PC-9 (cell line): ENCODE data around the gene ZNF75A. TPM values are rescaled to one million over a fixed set of nuclear protein-coding genes. Genes with fewer than 3 reads are reported as not detected.

ENCODE experiments used
- BruUV-seq: library from RNA; stranded (reverse); fragments of 400-500 nt; replicated peaks from 2 replicates; lab custom pipeline; 2021; lab: Mats Ljungman, UMichigan
- CTCF ChIA-PET: fragments of 300-600 bp; sonication (Branson Sonifier 250); formaldehyde crosslinking; loops from one replicate; lab custom pipeline; 2022; ENCODE audit warnings: antibody characterized with exemption; lab: Charles Lee
- POLR2A ChIA-PET: fragments of 300-600 bp; sonication (Branson Sonifier 250); formaldehyde crosslinking; loops from one replicate; lab custom pipeline; 2022; ENCODE audit warnings: antibody characterized with exemption; ENCODE audit not compliant: unreplicated experiment; lab: Charles Lee
- DNase-seq, 2 experiments: peaks; one replicate each; pipeline versions ENCODE4 v3.0.0 to v3.0.0-alpha.2; 2015 to 2022; ENCODE audit warnings: mixed read lengths in 1 of 2
- H2AFZ ChIP-seq: fragments of 200-600 bp; sonication (generic); 2 replicates; pipeline ENCODE4 v1.8.1; 2017; ENCODE audit warnings: antibody characterized with exemption
- H3F3A ChIP-seq: fragments of 200-600 bp; sonication (generic); 2 replicates; pipeline ENCODE4 v1.8.1; 2017; ENCODE audit warnings: antibody characterized with exemption, mild to moderate bottlenecking, low read depth; ENCODE audit not compliant: insufficient read depth
- H3K27ac ChIP-seq: fragments of 200-600 bp; sonication (generic); 2 replicates; pipeline ENCODE4 v1.6.1; 2016; ENCODE audit warnings: mixed run types
- H3K27me3 ChIP-seq: fragments of 200-600 bp; sonication (generic); 2 replicates; pipeline ENCODE4 v1.6.1; 2016; ENCODE audit warnings: low read depth, mixed run types; ENCODE audit not compliant: insufficient read depth
- H3K36me3 ChIP-seq: fragments of 200-600 bp; sonication (generic); 2 replicates; pipeline ENCODE4 v1.6.1; 2016; ENCODE audit warnings: low read depth, mixed run types
- H3K4me1 ChIP-seq: fragments of 200-600 bp; sonication (generic); replicated peaks from 2 replicates; pipeline ENCODE4 v1.6.1; 2016; ENCODE audit warnings: mixed run types; ENCODE audit not compliant: insufficient read depth
- H3K4me2 ChIP-seq: fragments of 200-600 bp; sonication (generic); 2 replicates; pipeline ENCODE4 v1.6.1; 2017; ENCODE audit warnings: mixed run types
- H3K4me3 ChIP-seq: fragments of 200-600 bp; sonication (generic); 2 replicates; pipeline ENCODE4 v1.6.1; 2016; ENCODE audit warnings: mixed run types
- H3K79me2 ChIP-seq: fragments of 200-600 bp; sonication (generic); 2 replicates; pipeline ENCODE4 v1.6.1; 2017; ENCODE audit warnings: low read depth, mixed run types
- H3K9me2 ChIP-seq: fragments of 200-600 bp; sonication (generic); 2 replicates; pipeline ENCODE4 v1.8.1; 2017; ENCODE audit warnings: mild to moderate bottlenecking; ENCODE audit not compliant: insufficient read depth
- H3K9me3 ChIP-seq: fragments of 200-600 bp; sonication (generic); 2 replicates; pipeline ENCODE4 v1.8.1; 2016; ENCODE audit warnings: low read depth; ENCODE audit not compliant: insufficient read depth
- H4K20me1 ChIP-seq: fragments of 200-600 bp; sonication (generic); 2 replicates; pipeline ENCODE4 v1.8.1; 2017; ENCODE audit not compliant: insufficient read depth
- EZH2 ChIP-seq: fragments of 200-600 bp; sonication (generic); IDR thresholded peaks from 2 replicates; pipeline ENCODE4 v1.8.0; 2017; ENCODE audit warnings: antibody characterized with exemption, low read depth
- intact Hi-C: fragments of 100-400 bp; cut with micrococcal nuclease; formaldehyde crosslinking; loops from one replicate; pipeline ENCODE4 v1.10.0; 2022; ENCODE audit not compliant: unreplicated experiment
- total RNA-seq: library from RNA; stranded (reverse); gene quantifications from 2 replicates; pipeline ENCODE4 v1.2.3, GENCODE V29; 2021
- TF ChIP-seq, protein P1 (sequence below): fragments of 200-600 bp; sonication (generic); conservative IDR thresholded peaks from 2 replicates; pipeline ENCODE4 v1.6.1; 2017; ENCODE audit warnings: mixed run types, antibody characterized with exemption, mild to moderate bottlenecking, moderate library complexity

Gene ZNF75A
- total RNA-seq, 1 experiment from 2014 or later = 35.2 TPM

DNA sequence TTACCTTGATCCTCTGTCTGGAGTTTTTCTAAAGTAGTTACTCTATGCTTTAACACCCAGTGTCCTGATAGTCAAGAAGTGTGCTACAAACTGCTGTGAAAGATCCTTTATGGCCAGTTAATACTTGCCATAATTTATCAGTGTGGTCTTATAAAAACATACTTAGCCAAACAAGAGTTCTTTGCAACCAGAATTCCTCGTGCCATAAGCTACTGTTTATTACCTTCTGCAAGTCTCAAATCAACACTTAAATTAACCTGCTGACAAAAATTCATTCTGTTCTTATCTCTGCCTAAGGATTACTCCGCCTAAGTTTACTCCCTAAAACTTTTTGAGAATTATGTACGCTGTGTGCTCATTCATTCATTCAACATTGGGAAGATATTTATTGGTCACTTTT lies 22.8 kb downstream of the ZNF75A start:
- Histone ChIP-seq H3K79me2 (no peaks in the 10 kb centered on the region), H2AFZ (no peak overlapping the region), H3K4me1 (no peaks in the 10 kb centered on the region), H3F3A (no peaks in the 10 kb centered on the region), H3K4me2 (no peak overlapping the region), H3K9me3 (no peaks in the 10 kb centered on the region), H4K20me1 (no peaks in the 10 kb centered on the region), H3K9me2 (no peaks in the 10 kb centered on the region), H3K36me3 (no peaks in the 10 kb centered on the region), H3K27me3 (peaks cover 17% of the 10 kb centered on the region; the same call in 1 of the 2 replicates), H3K4me3 (no peak overlapping the region), H3K27ac (no peak overlapping the region)
- intact Hi-C loops = no loop called here
- ChIA-PET CTCF (no interaction called here), POLR2A (no interaction called here)
- BruUV-seq = no TSS peak
- no peak for DNase-seq
- TF ChIP-seq, protein P1, sequence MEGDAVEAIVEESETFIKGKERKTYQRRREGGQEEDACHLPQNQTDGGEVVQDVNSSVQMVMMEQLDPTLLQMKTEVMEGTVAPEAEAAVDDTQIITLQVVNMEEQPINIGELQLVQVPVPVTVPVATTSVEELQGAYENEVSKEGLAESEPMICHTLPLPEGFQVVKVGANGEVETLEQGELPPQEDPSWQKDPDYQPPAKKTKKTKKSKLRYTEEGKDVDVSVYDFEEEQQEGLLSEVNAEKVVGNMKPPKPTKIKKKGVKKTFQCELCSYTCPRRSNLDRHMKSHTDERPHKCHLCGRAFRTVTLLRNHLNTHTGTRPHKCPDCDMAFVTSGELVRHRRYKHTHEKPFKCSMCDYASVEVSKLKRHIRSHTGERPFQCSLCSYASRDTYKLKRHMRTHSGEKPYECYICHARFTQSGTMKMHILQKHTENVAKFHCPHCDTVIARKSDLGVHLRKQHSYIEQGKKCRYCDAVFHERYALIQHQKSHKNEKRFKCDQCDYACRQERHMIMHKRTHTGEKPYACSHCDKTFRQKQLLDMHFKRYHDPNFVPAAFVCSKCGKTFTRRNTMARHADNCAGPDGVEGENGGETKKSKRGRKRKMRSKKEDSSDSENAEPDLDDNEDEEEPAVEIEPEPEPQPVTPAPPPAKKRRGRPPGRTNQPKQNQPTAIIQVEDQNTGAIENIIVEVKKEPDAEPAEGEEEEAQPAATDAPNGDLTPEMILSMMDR = no peak
- TF ChIP-seq EZH2 = no peak

DNA sequence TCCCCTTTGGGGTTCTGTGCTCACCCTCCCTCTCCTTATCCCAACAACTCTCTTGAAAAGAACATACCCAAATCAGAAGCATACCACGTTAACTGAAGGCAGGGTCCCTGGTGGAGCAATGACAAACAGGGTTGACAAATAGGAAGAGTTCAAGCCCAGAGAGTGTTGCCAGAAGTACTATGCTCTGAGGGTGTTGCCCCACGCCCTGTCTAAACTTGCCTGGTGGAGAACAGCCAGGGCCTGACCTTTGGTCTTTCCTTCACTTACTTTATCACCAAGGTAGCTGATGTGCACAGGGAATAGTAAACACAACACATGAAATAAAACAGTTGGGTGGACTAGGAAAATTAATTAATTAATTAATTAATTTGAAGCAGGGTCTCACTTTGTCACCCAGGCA lies 23.3 kb downstream of the ZNF75A start:
- Histone ChIP-seq H3K79me2 (no peaks in the 10 kb centered on the region), H4K20me1 (no peaks in the 10 kb centered on the region), H2AFZ (no peak overlapping the region), H3K9me3 (no peaks in the 10 kb centered on the region), H3K27me3 (peaks cover 17% of the 10 kb centered on the region; the same call in 1 of the 2 replicates), H3K27ac (no peak overlapping the region), H3K4me3 (no peak overlapping the region), H3F3A (no peaks in the 10 kb centered on the region), H3K36me3 (no peaks in the 10 kb centered on the region), H3K9me2 (no peaks in the 10 kb centered on the region), H3K4me1 (no peaks in the 10 kb centered on the region), H3K4me2 (no peak overlapping the region)
- DNase-seq = no peak
- ChIA-PET POLR2A (no interaction called here), CTCF (no interaction called here)
- intact Hi-C loops = no loop called here
- TF ChIP-seq, protein P1 = no peak
- TF ChIP-seq EZH2 = no peak
- no TSS peak for BruUV-seq

DNA sequence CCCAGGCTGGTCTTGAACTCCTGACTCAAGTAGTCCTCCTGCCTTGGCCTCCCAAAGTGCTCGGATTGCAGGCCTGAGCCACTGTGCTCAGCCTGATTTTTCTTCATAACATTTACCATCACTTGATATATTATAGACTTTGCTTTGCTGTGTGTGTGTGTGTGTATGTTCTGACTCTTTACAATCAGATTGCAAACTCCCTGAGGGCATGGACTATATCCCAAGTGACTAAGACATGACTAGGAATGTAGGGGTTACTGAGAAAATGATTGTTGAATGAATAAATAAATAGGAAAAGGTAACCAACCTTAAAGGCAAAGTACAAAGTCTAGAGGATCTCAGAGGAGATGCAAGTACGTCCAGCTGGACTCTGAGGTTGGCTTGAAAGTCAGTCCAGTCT lies 40.7 kb downstream of the ZNF75A start:
- Histone ChIP-seq H4K20me1 (no peaks in the 10 kb centered on the region), H3K27me3 (peaks cover 70% of the 10 kb centered on the region), H3K27ac (no peak overlapping the region), H3F3A (no peaks in the 10 kb centered on the region), H2AFZ (no peak overlapping the region), H3K4me2 (no peak overlapping the region), H3K9me3 (no peaks in the 10 kb centered on the region), H3K4me1 (no peaks in the 10 kb centered on the region), H3K36me3 (no peaks in the 10 kb centered on the region), H3K9me2 (0 out of 2 replicates have a peak, but pooled peaks cover 3% of the 10 kb centered on the region), H3K4me3 (no peak overlapping the region), H3K79me2 (no peaks in the 10 kb centered on the region)
- POLR2A ChIA-PET = no interaction called here
- no peak for DNase-seq
- intact Hi-C loops = no loop called here
- BruUV-seq = no TSS peak
- no peak for TF ChIP-seq EZH2
- TF ChIP-seq, protein P1 = no peak
- CTCF ChIA-PET = no interaction called here
